Tibial nerve (tissue), 4 donors: ENCODE results near the gene ATOH8.

ENCODE experiments used
- EP300 ChIP-seq, 2 donors: sonication (generic); formaldehyde crosslinking; IDR thresholded peaks; one replicate each; pipeline ENCODE4 v1.6.1; 2017; ENCODE audit warnings: antibody characterized with exemption in 2 of 2, mild to moderate bottlenecking in 1 of 2
- TF ChIP-seq, protein P1 (sequence below), 5 experiments: fragments of 200-600 bp in 3 of 5; fragments of 450-650 bp in 2 of 5; sonication (generic) in 3 of 5; IDR thresholded peaks; one replicate each; pipeline ENCODE4 v1.5.1; 2016 to 2019; ENCODE audit warnings: antibody characterized with exemption in 5 of 5, mild to moderate bottlenecking in 3 of 5, moderate library complexity in 2 of 5

- no peak for TF ChIP-seq EP300 (IDR thresholded peaks at IDR 0.05)
- TF ChIP-seq, protein P1, sequence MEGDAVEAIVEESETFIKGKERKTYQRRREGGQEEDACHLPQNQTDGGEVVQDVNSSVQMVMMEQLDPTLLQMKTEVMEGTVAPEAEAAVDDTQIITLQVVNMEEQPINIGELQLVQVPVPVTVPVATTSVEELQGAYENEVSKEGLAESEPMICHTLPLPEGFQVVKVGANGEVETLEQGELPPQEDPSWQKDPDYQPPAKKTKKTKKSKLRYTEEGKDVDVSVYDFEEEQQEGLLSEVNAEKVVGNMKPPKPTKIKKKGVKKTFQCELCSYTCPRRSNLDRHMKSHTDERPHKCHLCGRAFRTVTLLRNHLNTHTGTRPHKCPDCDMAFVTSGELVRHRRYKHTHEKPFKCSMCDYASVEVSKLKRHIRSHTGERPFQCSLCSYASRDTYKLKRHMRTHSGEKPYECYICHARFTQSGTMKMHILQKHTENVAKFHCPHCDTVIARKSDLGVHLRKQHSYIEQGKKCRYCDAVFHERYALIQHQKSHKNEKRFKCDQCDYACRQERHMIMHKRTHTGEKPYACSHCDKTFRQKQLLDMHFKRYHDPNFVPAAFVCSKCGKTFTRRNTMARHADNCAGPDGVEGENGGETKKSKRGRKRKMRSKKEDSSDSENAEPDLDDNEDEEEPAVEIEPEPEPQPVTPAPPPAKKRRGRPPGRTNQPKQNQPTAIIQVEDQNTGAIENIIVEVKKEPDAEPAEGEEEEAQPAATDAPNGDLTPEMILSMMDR (IDR thresholded peaks at IDR 0.05) = no peak
These were observed 18.7 kb upstream of the ATOH8 start for GRCh38 chr2:85734942-85735608.
